Prostate gland (tissue), 2 donors: Measurements from ENCODE around the gene DPH3.
A peak's percentile ranks its signal among the peaks of the same experiment; 100 is the strongest.

Experiments used
- POLR2A ChIP-seq: fragments of 450-650 bp; IDR thresholded peaks from one replicate; pipeline ENCODE4 v1.6.1; 2016; ENCODE audit warnings: antibody characterized with exemption, mild to moderate bottlenecking
- POLR2AphosphoS5 ChIP-seq: sonication (generic); formaldehyde crosslinking; IDR thresholded peaks from one replicate; pipeline ENCODE4 v1.6.1; 2017; ENCODE audit warnings: antibody characterized with exemption
- TF ChIP-seq, protein P1 (sequence below), 4 experiments: fragments of 200-600 bp in 2 of 4; fragments of 450-650 bp in 2 of 4; sonication (generic) in 2 of 4; IDR thresholded peaks; 1 replicate in 3 of 4; 2 replicates in 1 of 4; pipeline ENCODE4 v1.5.1; 2016 to 2019; ENCODE audit warnings: antibody characterized with exemption in 4 of 4, mild to moderate bottlenecking in 2 of 4, moderate library complexity in 2 of 4

GRCh38 chr3:16264708-16265454, at the start of gene DPH3, which contains the start of gene OXNAD1:
- TF ChIP-seq, protein P1, sequence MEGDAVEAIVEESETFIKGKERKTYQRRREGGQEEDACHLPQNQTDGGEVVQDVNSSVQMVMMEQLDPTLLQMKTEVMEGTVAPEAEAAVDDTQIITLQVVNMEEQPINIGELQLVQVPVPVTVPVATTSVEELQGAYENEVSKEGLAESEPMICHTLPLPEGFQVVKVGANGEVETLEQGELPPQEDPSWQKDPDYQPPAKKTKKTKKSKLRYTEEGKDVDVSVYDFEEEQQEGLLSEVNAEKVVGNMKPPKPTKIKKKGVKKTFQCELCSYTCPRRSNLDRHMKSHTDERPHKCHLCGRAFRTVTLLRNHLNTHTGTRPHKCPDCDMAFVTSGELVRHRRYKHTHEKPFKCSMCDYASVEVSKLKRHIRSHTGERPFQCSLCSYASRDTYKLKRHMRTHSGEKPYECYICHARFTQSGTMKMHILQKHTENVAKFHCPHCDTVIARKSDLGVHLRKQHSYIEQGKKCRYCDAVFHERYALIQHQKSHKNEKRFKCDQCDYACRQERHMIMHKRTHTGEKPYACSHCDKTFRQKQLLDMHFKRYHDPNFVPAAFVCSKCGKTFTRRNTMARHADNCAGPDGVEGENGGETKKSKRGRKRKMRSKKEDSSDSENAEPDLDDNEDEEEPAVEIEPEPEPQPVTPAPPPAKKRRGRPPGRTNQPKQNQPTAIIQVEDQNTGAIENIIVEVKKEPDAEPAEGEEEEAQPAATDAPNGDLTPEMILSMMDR (IDR thresholded peaks at IDR 0.05) = peak in 3 of 4 experiments; percentile 12 to 41 (median 38)
- TF ChIP-seq POLR2AphosphoS5 (peak; percentile 99), POLR2A (peak; percentile 72)
